IMR-90 (cell line): Measurements from ENCODE around the gene PXYLP1.

Source experiments
- RFX5 ChIP-seq: IDR thresholded peaks from 2 replicates; pipeline ENCODE4 v1.8.0; 2012; ENCODE audit warnings: low read depth, mild to moderate bottlenecking, low read length, moderate library complexity
- TF ChIP-seq, protein P1 (sequence below): conservative IDR thresholded peaks from 2 replicates; pipeline ENCODE4 v1.5.1; 2012; ENCODE audit warnings: mild to moderate bottlenecking, low read depth, low read length, improper control_type of control experiment

DNA sequence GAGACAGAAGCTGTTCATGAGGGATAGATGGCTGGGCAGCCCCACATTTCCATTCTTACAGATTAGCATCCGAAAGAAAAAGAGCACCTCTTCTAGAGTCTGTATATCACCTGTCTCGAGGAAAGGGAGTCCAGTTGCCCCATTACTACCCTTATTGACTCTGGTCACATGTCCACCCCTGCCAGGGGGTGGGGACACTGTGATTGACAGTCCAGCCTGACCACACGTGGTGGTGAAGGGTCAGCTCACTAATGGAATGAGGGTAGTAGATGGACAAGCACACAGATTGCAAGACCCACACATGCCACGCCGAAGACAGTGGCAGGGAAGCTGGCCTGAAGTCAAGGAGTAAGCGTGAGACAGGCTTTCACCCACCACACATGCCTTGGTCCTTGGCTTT, 45.8 kb downstream of the PXYLP1 start:
- TF ChIP-seq, protein P1, sequence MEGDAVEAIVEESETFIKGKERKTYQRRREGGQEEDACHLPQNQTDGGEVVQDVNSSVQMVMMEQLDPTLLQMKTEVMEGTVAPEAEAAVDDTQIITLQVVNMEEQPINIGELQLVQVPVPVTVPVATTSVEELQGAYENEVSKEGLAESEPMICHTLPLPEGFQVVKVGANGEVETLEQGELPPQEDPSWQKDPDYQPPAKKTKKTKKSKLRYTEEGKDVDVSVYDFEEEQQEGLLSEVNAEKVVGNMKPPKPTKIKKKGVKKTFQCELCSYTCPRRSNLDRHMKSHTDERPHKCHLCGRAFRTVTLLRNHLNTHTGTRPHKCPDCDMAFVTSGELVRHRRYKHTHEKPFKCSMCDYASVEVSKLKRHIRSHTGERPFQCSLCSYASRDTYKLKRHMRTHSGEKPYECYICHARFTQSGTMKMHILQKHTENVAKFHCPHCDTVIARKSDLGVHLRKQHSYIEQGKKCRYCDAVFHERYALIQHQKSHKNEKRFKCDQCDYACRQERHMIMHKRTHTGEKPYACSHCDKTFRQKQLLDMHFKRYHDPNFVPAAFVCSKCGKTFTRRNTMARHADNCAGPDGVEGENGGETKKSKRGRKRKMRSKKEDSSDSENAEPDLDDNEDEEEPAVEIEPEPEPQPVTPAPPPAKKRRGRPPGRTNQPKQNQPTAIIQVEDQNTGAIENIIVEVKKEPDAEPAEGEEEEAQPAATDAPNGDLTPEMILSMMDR = no peak
- TF ChIP-seq RFX5 = no peak
